GM19455 (cell line): ENCODE measurements around the gene BAG3.
A peak's percentile ranks its signal among the peaks of the same experiment; 100 is the strongest.
"Not testable (repeated sequence)": the region's sequence is repeated elsewhere in the genome, so short reads cannot be mapped to it uniquely, and the experiment has no call there.

Experiments
- ATAC-seq: cut with Tn5 transposase; IDR thresholded peaks from one replicate; pipeline ENCODE4 v1.9.1; 2021; ENCODE audit not compliant: unreplicated experiment

Gene BAG3

DNA sequence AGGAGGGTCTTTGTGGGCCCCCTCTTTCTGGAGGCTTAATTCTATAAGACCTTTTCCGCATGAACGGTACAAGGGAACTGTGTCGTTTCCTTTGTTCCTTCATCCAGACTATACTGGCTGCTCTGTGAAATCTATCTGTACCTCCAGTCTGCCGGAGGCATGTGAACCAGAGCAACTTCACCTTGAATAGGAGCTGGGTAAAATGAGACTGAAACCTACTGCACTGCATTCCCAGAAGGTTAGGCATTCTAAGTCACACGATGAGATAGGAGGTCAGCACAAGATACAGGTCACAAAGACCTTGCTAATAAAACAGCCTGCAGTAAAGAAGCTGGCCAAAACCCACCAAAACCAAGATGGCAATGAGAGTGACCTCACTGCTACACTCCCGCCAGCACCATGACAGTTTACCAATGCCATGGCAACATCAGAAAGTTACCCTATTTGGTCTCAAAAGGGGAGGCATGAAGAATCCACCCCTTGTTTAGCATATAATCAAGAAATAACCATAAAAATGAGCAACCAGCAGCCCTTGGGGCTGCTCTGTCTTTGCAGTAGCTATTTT is 37.9 kb downstream of the BAG3 start:
- ATAC-seq, result no peak

DNA sequence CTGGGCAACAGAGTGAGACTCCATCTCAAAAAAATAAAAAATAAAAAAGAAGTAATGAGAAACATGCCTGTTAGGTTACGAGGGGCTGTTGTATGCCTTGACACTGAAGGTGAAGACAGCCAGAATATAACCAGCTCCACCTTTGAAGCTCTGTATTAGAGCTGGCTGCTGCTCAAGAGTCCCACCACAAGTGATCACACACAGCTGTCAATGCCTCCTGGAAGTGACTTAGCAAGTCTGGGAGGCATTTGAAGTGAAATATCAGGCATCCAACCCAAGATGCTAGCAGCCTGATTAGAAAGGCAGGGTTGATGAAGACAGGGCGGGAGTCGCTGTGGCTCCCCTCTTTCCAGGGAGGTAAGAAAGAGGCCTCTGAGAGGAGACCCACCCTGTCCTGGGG is 40.5 kb downstream of the BAG3 start:
- no peak for ATAC-seq

- peak; percentile 63 for ATAC-seq
Observed at GRCh38 chr10:119693262-119693957, 42.2 kb downstream of the BAG3 start.

DNA sequence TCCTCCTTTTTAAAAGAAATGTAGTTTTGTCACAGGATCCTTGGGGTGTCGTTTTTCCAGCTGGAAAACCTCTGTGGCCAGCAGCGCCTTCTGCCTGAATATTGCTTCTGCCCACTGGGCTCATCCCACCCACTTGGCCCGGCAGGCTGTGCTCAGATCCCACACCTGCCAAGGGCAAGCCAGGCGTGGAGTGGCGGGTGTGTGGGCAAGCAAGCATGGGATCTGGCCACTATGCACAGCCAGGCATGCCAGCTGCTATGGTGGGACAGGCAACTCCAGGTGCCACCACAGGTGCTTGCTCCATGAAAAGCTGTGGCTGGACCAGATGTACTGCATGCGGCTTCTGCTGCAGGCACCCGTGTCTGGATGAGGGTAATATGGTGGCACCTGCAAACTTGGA is 43.4 kb downstream of the BAG3 start:
- no peak for ATAC-seq

- peak; percentile 62 for ATAC-seq
Observed at GRCh38 chr10:119700321-119700954, 49.3 kb downstream of the BAG3 start.

DNA sequence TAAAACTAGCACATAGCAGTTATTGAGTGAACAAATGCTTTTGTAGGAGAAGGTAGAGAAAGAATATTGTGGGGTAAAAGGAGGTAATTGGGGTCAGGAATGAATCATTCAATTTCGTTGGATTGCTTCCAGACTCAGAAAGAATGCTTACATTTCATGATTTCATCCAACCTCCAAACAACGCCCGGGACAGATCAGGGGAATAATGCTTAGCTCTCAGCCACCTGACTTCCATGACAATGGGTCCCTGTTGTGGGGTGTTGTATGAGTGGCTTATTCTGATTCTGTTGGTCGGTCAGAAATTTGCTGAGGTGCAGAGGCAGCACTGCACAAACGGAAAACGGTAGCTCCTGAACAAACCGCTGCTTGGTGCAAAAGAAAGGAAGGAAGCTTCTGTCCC is 50.7 kb downstream of the BAG3 start:
- ATAC-seq, result no peak

GRCh38 chr10:119702583-119702982 is 51.4 kb downstream of the BAG3 start:
- no peak for ATAC-seq

GRCh38 chr10:119703903-119704508 is 52.8 kb downstream of the BAG3 start:
- no peak for ATAC-seq

DNA sequence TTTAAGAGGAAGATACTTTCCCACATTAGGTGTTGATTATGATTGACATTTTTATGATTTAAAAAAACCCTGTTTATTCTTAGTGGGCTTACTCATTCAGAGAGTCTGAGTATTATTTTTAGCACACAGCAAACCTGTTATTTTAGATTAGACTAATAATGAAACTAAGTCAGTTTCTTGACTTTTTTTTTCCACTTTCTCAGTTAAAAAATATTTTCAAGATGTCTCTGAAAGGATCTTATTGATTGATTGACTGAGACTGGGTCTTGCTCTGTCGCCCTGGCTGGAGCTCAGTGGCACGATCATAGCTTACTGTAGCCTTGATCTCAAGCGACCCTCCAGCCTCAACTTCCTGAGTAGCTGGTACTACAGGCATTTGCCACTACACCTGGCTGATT is 54.3 kb downstream of the BAG3 start:
- peak; percentile 49 for ATAC-seq

GRCh38 chr10:119706521-119707278 is 55.5 kb downstream of the BAG3 start:
- ATAC-seq, result no peak

GRCh38 chr10:119707331-119707730 is 56.2 kb downstream of the BAG3 start:
- ATAC-seq, result not testable (repeated sequence)

DNA sequence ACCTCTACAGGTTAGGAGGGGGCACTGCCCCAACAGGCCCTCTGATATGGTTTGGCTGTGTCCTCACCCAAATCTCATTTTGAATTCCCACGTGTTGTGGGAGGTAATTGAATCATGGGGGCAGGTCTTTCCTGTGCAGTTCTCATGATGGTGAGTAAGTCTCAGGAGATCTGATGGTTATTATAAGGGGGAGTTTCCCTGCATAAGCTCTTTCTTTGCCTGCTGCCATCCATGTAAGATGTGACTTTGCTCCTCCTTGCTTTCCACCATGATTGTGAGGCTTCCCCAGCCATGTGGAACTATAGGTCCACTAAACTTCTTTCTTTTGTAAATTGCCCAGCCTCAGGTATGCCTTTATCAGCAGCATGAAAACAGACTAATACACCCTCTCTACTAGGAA is 59.8 kb downstream of the BAG3 start:
- not testable (repeated sequence) for ATAC-seq

DNA sequence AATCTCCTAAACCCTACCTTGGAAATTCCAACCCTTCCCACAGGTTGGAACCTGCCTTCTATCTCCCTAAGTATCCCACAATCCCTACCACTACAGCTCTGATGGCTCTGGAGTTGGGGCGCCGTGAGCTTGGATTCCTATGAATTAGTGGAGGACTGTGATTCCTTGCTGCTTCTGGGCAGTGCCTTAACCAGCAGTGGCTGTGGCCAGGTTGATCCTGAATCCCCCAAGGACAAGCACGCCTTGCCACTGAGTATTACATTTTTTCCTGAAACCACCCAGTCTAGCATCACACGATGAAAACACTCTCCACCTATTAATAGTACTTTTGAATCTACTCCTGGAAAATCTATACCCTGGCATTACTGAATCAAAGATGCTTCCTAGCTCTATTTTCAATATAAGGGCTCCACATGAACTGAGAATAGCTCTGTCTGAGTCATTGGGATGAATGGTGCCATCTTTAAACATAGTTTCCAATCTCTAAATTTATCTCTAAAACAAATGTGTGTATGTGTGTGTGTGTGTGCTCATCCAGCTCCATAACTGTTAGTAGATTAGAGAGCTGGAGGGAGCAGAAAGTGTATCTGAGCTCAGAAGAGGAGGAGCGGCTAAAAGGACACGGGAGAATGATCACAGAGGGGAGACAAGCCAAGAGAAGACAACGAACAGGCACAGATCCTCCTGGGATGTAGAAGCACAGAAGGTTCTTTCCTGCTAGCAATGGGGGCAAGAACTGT is 62.7 kb downstream of the BAG3 start:
- ATAC-seq, result no peak

- no peak for ATAC-seq
Observed at GRCh38 chr10:119714484-119714816, 63.3 kb downstream of the BAG3 start.

DNA sequence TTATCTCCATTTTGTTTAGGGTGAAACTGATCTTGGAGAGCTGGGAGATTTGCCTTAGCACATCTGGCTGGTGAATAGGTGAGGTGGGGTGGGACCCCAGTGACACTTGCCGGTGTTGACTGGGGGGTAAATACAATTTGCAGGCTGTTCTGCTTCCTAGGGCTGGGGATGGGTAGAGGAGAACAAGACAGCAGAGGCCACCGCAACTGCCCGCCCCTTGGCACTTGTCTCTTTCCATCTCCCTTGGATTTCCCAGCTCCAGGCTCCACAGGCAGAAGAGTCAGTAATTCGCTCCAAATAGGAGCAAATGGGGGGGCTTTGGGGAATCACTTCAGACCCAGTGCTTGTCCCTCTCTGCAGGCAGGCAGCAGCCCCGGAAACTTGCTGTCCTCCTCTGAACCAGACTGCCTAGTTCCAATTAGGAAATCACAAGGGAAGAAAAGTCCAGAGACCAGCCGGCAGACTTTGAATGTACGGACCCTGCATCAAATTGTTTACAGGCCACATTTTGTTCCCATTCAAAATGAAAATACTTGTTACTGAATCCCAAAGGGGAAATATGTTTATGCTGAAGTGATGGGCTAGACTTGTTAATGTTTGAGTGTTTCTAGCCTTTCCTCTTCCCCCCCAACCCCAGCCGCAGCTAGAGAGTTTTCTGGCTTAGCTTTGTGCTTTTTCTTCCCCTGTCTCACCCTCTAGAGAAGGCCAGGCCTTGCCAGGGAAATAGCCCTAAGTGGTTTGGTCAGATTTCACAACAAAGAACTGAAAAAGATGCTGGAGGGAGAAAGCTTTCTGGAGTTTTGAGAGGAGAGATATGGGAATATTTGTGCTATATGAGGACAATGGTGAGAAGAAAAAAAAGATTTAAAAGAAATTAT is 64.7 kb downstream of the BAG3 start:
- no peak for ATAC-seq

- ATAC-seq, result no peak
Observed at GRCh38 chr10:119723161-119723560, 72.0 kb downstream of the BAG3 start.

DNA sequence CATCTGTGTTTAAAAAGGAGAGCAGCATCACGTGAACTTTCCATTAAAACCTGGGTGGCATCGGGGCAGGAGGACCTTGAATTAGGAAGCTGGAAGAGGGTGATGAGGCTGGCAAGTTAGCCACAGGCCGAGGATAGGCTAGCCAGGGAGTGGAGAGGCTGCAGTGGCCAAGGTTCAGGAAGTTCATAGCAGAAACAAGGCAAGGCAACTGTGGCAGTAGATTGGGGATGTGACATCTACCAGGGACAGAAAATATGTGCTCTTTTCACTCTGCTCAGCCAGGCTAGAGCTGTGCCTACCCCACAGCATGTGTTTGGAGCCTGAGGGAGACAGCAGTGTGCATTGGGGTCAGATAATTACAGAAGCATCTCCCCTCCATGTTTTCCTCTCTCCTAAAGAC is 72.4 kb downstream of the BAG3 start:
- no peak for ATAC-seq

- ATAC-seq, result peak; percentile 11
Observed at GRCh38 chr10:119724593-119725516, 73.7 kb downstream of the BAG3 start.

DNA sequence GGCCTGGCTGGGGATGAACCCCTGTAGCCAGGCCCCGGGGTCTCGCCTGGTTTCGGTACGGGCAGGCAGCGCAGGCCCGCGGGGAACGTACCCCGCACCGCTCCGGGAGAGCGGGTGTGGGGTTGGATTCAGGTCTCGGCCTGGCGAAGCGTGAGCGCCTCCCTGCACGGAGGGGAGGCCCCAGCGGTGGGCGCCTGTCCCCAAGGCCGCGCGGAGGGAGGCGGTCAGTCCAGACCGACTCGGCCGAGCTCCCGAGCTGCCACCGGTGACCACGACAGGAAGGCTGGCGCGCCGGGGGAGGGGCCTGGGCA is 74.3 kb downstream of the BAG3 start:
- ATAC-seq, result no peak
